OCI-LY1 (cell line): ENCODE results near the gene SLIT3.

Experiments used
- H2AFZ ChIP-seq: fragments of 200-600 bp; sonication (generic), shearing (Covaris generic); 2 replicates; pipeline ENCODE4 v1.6.0; 2014; ENCODE audit warnings: antibody characterized with exemption, mild to moderate bottlenecking, low read length
- H3F3A ChIP-seq: fragments of 200-600 bp; sonication (generic), shearing (Covaris generic); 2 replicates; pipeline ENCODE4 v1.6.0; 2014; ENCODE audit warnings: mild to moderate bottlenecking, antibody characterized with exemption, low read length, moderate library complexity; ENCODE audit not compliant: insufficient read depth
- H3K27ac ChIP-seq: fragments of 200-600 bp; sonication (generic); 2 replicates; pipeline ENCODE4 v1.5.1; 2014; ENCODE audit warnings: low read length, mixed run types, mild to moderate bottlenecking, low read depth; ENCODE audit not compliant: poor library complexity, severe bottlenecking
- H3K27me3 ChIP-seq: fragments of 200-600 bp; sonication (generic); 2 replicates; pipeline ENCODE4 v1.6.0; 2014; ENCODE audit warnings: antibody characterized with exemption, mild to moderate bottlenecking, low read length, moderate library complexity; ENCODE audit not compliant: insufficient read depth
- H3K36me3 ChIP-seq: fragments of 200-600 bp; sonication (generic); 2 replicates; pipeline ENCODE4 v1.6.1; 2014; ENCODE audit warnings: mild to moderate bottlenecking, antibody characterized with exemption, low read length, moderate library complexity, mixed read lengths; ENCODE audit not compliant: insufficient read depth
- H3K4me1 ChIP-seq: fragments of 200-600 bp; sonication (generic); 2 replicates; pipeline ENCODE4 v1.5.1; 2014; ENCODE audit warnings: mild to moderate bottlenecking, low read length, moderate library complexity; ENCODE audit not compliant: insufficient read depth, severe bottlenecking
- H3K4me2 ChIP-seq: fragments of 200-600 bp; sonication (generic), shearing (Covaris generic); 2 replicates; pipeline ENCODE4 v1.6.1; 2014; ENCODE audit warnings: low read length
- H3K4me3 ChIP-seq: fragments of 200-600 bp; sonication (generic); 2 replicates; pipeline ENCODE4 v1.5.1; 2014; ENCODE audit warnings: low read length, low read depth, mild to moderate bottlenecking, mixed read lengths; ENCODE audit not compliant: poor library complexity, severe bottlenecking
- H3K79me2 ChIP-seq: fragments of 200-600 bp; shearing (Covaris generic); 2 replicates; pipeline ENCODE4 v1.6.1; 2016; ENCODE audit warnings: mixed run types, low read length, mixed read lengths; ENCODE audit not compliant: insufficient read depth
- H3K9ac ChIP-seq: fragments of 200-600 bp; sonication (generic), shearing (Covaris generic); 2 replicates; pipeline ENCODE4 v1.6.1; 2014; ENCODE audit warnings: mild to moderate bottlenecking, low read length, mixed read lengths
- H3K9me2 ChIP-seq: fragments of 200-600 bp; sonication (generic), shearing (Covaris generic); 2 replicates; pipeline ENCODE4 v1.6.1; 2014; ENCODE audit warnings: low read depth, mild to moderate bottlenecking, low read length, mixed read lengths
- H3K9me3 ChIP-seq: fragments of 200-600 bp; shearing (Covaris generic); 2 replicates; pipeline ENCODE4 v1.6.1; 2014; ENCODE audit warnings: low read length, mixed read lengths
- H4K20me1 ChIP-seq: fragments of 200-600 bp; sonication (generic), shearing (Covaris generic); 2 replicates; pipeline ENCODE4 v1.6.0; 2016; ENCODE audit warnings: mild to moderate bottlenecking, low read length; ENCODE audit not compliant: insufficient read depth
- EZH2 ChIP-seq: fragments of 200-600 bp; sonication (generic), shearing (Covaris generic); IDR thresholded peaks from 2 replicates; pipeline ENCODE4 v1.8.0; 2017; ENCODE audit warnings: borderline replicate concordance, mixed run types, mild to moderate bottlenecking, antibody characterized with exemption, low read length, moderate library complexity, mixed read lengths
- TF ChIP-seq, protein P1 (sequence below): fragments of 200-600 bp; sonication (generic), shearing (Covaris generic); IDR thresholded peaks from 2 replicates; pipeline ENCODE4 v1.5.1; 2017; ENCODE audit warnings: mild to moderate bottlenecking, antibody characterized with exemption, low read length, moderate library complexity, mixed read lengths

SLIT3 gene

DNA sequence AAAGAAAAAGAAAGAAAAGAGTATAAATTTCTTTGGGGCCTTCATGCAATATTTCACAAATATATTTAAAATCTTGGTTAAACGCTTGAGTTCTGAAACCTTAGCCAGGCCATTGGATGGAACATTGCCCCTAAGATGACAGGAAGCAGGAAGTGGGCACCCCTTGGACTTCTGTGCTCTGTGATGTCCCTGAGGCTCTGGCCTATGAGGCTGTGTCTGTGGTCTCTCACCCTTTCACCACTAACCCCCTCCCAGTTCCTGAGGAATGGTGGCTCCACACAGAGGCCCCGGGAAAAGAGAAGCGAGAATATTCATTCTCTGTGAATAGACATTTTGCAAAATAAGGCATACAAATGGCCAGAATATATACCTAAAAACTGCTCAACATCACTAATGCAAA lies 401.3 kb downstream of the SLIT3 start:
- no peak overlapping the region for H3K4me2 ChIP-seq
- no peak overlapping the region for H2AFZ ChIP-seq
- H3K27me3 ChIP-seq = no peaks in the 10 kb centered on the region
- H3K9ac ChIP-seq = no peak overlapping the region
- no peaks in the 10 kb centered on the region for H3K36me3 ChIP-seq
- TF ChIP-seq, protein P1, sequence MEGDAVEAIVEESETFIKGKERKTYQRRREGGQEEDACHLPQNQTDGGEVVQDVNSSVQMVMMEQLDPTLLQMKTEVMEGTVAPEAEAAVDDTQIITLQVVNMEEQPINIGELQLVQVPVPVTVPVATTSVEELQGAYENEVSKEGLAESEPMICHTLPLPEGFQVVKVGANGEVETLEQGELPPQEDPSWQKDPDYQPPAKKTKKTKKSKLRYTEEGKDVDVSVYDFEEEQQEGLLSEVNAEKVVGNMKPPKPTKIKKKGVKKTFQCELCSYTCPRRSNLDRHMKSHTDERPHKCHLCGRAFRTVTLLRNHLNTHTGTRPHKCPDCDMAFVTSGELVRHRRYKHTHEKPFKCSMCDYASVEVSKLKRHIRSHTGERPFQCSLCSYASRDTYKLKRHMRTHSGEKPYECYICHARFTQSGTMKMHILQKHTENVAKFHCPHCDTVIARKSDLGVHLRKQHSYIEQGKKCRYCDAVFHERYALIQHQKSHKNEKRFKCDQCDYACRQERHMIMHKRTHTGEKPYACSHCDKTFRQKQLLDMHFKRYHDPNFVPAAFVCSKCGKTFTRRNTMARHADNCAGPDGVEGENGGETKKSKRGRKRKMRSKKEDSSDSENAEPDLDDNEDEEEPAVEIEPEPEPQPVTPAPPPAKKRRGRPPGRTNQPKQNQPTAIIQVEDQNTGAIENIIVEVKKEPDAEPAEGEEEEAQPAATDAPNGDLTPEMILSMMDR = no peak
- no peak for TF ChIP-seq EZH2
- H3K79me2 ChIP-seq = no peaks in the 10 kb centered on the region
- H4K20me1 ChIP-seq = no peaks in the 10 kb centered on the region
- H3K27ac ChIP-seq = no peak overlapping the region
- H3K9me2 ChIP-seq = no peaks in the 10 kb centered on the region
- no peak overlapping the region for H3K4me3 ChIP-seq
- H3K4me1 ChIP-seq = no peaks in the 10 kb centered on the region
- H3K9me3 ChIP-seq = no peaks in the 10 kb centered on the region
- H3F3A ChIP-seq = no peaks in the 10 kb centered on the region

DNA sequence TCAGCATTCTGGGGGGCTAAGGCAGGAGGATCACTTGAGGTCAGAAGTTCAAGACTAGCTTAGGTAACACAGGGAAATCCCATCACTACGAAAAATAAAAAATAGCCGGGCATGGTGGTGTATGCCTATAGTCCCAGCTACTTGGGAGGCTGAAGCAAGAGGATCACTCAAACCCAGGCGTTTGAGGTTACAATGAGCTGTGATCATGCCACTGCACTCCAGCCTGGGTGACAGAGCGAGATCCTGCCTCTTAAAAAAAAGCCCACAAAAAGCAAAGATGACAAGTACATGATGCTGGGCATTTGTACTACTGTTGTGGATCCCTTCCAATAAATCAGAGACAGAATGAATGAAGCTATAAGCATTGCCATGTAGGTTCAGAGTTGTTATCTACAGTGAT lies 401.7 kb downstream of the SLIT3 start:
- H3K9me2 ChIP-seq = no peaks in the 10 kb centered on the region
- no peaks in the 10 kb centered on the region for H3K4me1 ChIP-seq
- no peak overlapping the region for H3K4me3 ChIP-seq
- no peaks in the 10 kb centered on the region for H3K9me3 ChIP-seq
- H2AFZ ChIP-seq = no peak overlapping the region
- H3K4me2 ChIP-seq = no peak overlapping the region
- TF ChIP-seq EZH2 = no peak
- TF ChIP-seq, protein P1 = no peak
- H3K27me3 ChIP-seq = no peaks in the 10 kb centered on the region
- no peaks in the 10 kb centered on the region for H4K20me1 ChIP-seq
- no peaks in the 10 kb centered on the region for H3F3A ChIP-seq
- H3K79me2 ChIP-seq = no peaks in the 10 kb centered on the region
- no peak overlapping the region for H3K27ac ChIP-seq
- H3K36me3 ChIP-seq = no peaks in the 10 kb centered on the region
- no peak overlapping the region for H3K9ac ChIP-seq

DNA sequence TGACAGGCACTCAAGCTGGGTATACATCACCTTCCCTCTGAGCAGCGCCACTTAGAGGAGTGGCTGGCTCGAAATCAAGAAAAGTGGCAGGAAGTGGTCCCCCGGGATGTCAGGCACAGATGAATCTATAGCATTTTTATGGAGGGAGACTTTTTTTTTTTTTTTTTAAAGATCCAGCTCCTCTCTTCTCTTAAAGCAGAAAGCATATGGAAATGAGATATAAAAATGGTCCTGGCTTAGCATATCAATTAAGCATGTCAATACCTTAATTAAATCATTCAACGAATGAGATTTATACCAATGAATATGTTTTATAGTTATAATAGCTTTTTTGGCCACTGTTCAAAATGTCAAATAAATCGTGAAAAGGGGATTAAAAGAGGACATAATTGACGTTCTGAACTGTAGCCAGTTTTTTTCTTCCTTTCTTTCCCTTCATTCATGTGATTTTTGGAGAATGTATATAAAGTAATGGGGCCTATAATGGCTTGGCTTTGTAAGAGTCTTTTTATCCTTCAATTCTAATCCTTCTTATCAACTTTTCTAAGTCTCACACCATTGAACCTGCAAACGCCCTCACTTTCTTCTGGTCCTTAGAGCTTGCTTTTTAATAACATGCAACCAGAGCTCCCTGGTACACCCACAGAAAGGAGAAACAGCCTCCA lies 402.6 kb downstream of the SLIT3 start:
- Histone ChIP-seq H3K4me1 (no peaks in the 10 kb centered on the region), H3K36me3 (no peaks in the 10 kb centered on the region), H3K27me3 (no peaks in the 10 kb centered on the region), H3K79me2 (no peaks in the 10 kb centered on the region), H3K9me3 (no peaks in the 10 kb centered on the region), H3K9ac (no peak overlapping the region), H2AFZ (no peak overlapping the region), H3K27ac (no peak overlapping the region), H3F3A (no peaks in the 10 kb centered on the region), H3K9me2 (no peaks in the 10 kb centered on the region), H3K4me3 (no peak overlapping the region), H4K20me1 (no peaks in the 10 kb centered on the region), H3K4me2 (no peak overlapping the region)
- TF ChIP-seq, protein P1 = no peak
- no peak for TF ChIP-seq EZH2
